GM18520 (cell line): Measurements from ENCODE around the gene EXOC6B.

Source experiments
- ATAC-seq: cut with Tn5 transposase; IDR thresholded peaks from one replicate; pipeline ENCODE4 v1.9.1; 2021; ENCODE audit not compliant: unreplicated experiment

The EXOC6B gene

GRCh38 chr2:72183016-72183415 lies 642.8 kb downstream of the EXOC6B start:
- no peak for ATAC-seq

- ATAC-seq, result no peak
Measured at GRCh38 chr2:72182547-72182946, 643.3 kb downstream of the EXOC6B start.

- no peak for ATAC-seq
Measured at GRCh38 chr2:72181616-72182015, 644.2 kb downstream of the EXOC6B start.

- no peak for ATAC-seq
Measured at GRCh38 chr2:72180351-72180750, 645.5 kb downstream of the EXOC6B start.

GRCh38 chr2:72178551-72178950 lies 647.3 kb downstream of the EXOC6B start:
- ATAC-seq, result no peak

GRCh38 chr2:72176281-72176680 lies 649.6 kb downstream of the EXOC6B start:
- ATAC-seq, result no peak

GRCh38 chr2:72175636-72176035 lies 650.2 kb downstream of the EXOC6B start:
- no peak for ATAC-seq

- no peak for ATAC-seq
Measured at GRCh38 chr2:72173640-72174321, 652.1 kb downstream of the EXOC6B start.

GRCh38 chr2:72172478-72172877 lies 653.4 kb downstream of the EXOC6B start:
- no peak for ATAC-seq

- no peak for ATAC-seq
Measured at GRCh38 chr2:72166279-72166678, 659.6 kb downstream of the EXOC6B start.

- no peak for ATAC-seq
Measured at GRCh38 chr2:72165792-72166191, 660.0 kb downstream of the EXOC6B start.

- ATAC-seq, result no peak
Measured at GRCh38 chr2:72162574-72162973, 663.3 kb downstream of the EXOC6B start.

- ATAC-seq, result no peak
Measured at GRCh38 chr2:72159211-72159993, 666.4 kb downstream of the EXOC6B start.

- ATAC-seq, result no peak
Measured at GRCh38 chr2:72157871-72158771, 667.7 kb downstream of the EXOC6B start.

- ATAC-seq, result no peak
Measured at GRCh38 chr2:72156872-72157271, 669.0 kb downstream of the EXOC6B start.

GRCh38 chr2:72155737-72156136 lies 670.1 kb downstream of the EXOC6B start:
- ATAC-seq, result no peak

GRCh38 chr2:72155151-72155550 lies 670.7 kb downstream of the EXOC6B start:
- no peak for ATAC-seq

- ATAC-seq, result no peak
Measured at GRCh38 chr2:72154386-72154975, 671.4 kb downstream of the EXOC6B start.

GRCh38 chr2:72153924-72154323 lies 671.9 kb downstream of the EXOC6B start:
- no peak for ATAC-seq

GRCh38 chr2:72153026-72153791 lies 672.6 kb downstream of the EXOC6B start:
- no peak for ATAC-seq
